HG02763 (cell line): Measurements from ENCODE around the gene CLEC4F.
A peak's percentile ranks its signal among the peaks of the same experiment; 100 is the strongest.

ENCODE experiments used
- ATAC-seq: cut with Tn5 transposase; IDR thresholded peaks from one replicate; pipeline ENCODE4 v1.9.1; 2021; ENCODE audit warnings: mild to moderate bottlenecking, moderate library complexity; ENCODE audit not compliant: unreplicated experiment

CLEC4F gene

DNA sequence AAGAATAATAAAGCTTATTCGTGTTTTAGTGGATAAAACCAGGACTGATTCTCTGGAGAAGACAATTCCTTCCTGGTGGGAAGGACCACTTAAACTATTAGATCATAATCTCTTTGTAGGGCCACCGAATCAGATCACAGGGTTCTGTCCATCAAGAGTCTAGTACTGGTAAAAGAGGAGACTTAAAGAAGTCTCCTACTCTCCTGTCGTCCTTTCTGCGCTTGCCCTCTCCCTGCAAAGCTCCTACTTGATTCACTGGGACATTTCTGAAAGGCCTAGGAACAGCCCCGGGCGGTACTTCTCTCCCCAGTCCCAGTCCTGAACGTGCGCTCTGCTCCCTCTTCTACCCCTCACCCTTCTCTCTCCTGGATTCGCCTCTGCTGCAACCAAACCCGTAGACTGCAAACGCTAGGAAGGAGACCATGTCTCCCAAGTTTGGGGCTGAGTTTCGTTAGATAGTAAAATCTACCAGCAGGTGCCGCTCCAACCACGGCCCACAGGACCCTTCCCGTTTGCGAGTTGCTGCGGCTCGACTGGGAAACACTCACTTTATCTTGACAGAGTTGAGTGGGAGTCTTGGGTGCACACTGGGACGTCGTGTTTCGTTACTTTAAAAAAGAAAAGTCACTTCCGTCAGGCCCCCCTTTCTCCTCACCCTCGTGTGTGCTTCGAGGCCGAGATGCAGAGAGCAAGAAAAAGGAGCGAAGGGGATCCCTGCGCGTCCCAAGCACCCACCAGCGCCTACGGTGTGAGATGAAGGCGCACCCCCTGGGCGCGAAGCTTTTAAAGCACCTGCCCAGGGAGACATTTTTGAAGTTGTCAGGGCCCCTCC is 30.9 kb downstream of the CLEC4F start:
- ATAC-seq: no peak

GRCh38 chr2:70785137-70785911 is 35.1 kb downstream of the CLEC4F start:
- ATAC-seq: no peak

DNA sequence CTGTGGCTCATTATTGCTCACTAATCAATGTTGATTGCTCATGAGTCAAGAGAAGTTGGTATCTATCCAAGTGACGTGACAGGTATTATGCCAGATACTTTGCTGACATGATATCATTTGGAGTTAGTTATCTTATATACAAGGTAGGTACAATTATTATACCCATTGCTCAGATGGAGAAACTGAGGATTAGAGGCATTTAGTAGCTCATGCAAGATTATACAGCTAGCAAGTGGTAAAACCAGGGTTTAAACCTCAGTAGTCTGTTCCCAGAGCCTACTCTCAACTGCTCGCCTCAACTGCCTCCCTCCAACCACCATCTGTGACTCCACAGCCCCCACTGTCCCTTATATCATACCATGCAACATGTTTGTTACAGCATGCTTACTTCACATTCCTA is 36.1 kb downstream of the CLEC4F start:
- ATAC-seq: no peak

DNA sequence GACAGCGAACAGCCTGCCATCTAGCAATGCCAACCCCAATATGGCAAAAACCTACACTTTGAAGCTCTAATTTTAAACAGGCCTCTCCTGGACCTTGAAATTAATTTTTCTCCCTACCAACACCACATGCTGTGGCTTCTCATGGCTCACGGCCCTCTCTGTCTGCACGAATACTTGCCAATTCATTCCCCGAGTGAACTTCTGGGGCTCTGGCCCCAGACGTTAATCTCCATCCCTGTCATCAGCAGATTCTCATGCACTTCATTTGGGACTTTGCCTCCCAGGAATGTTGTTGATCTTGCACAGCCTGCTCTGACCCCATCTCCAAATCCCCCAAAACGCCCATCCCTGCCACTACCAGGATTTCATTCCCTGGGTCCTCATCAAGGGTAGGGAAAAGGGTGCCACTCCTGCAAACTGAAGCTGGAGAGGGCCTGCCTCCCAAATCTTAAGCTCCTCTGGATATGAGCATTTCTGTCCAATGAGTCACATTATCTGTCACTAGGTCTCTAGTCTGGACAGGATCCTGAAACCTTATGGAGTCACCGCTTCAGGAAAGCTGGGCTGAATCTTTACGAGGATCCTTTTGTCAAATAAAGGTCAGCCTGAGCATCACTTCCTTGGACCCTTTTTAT is 40.4 kb downstream of the CLEC4F start:
- no peak for ATAC-seq

- ATAC-seq: no peak
Observed at GRCh38 chr2:70779491-70779890, 40.9 kb downstream of the CLEC4F start.

- ATAC-seq: no peak
Observed at GRCh38 chr2:70778676-70779075, 41.7 kb downstream of the CLEC4F start.

DNA sequence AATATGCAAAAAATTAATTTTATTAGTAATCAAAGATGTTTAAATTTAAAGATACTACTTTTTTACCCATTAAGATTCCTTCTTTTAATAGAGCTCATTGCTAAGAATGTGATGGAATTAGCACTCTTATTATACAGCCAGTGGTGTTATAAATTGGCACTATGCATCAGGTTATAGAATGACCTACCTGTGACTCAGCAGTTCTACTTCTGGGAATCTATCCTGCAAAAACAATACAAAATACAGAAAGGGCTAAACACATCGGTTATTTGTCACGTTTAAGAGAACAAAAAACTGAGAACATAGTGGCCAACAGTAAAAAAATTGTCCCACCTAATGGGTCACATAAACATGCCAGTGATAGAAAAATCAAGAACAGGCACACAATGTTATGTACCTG is 42.9 kb downstream of the CLEC4F start:
- no peak for ATAC-seq

DNA sequence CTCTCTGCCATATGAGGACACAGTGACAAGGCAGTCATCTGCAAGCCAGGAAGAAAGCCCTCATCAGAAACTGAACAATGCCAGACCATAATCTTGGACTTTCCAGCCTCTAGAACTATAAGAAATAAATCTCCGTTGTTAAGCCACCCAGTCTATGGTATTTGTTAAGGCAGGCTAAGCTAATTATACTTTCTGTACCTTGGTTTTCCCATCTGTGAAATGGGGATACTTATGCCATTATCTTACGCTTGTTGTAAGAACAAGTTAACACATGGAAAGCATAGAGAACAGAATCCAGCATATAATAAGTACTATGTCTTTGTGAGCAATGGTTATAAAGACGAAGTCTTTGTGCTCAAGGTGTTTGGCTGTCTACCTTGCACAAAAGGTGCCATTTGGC is 44.1 kb downstream of the CLEC4F start:
- ATAC-seq: no peak

GRCh38 chr2:70775141-70775540 is 45.3 kb downstream of the CLEC4F start:
- no peak for ATAC-seq

GRCh38 chr2:70772486-70773155 is 47.8 kb downstream of the CLEC4F start:
- no peak for ATAC-seq

DNA sequence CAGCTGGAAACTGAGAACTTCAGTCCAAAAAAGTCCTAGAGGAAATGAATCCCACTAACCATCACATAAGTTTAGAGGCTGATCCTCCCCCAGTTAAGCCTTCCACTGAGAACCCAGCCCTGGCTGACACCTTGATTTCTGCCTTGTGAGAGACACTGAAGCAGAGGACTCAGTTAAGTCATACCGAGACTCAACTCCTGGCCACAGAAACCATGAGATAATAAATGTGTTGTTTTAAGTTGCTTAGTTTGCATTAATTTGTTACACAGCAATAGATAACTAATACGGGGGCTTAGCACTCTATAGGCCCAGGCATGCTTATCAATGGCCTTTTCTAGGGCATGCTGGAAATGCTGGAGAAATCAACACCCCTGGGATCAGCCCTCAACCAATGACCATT is 49.0 kb downstream of the CLEC4F start:
- peak; percentile 65 for ATAC-seq

DNA sequence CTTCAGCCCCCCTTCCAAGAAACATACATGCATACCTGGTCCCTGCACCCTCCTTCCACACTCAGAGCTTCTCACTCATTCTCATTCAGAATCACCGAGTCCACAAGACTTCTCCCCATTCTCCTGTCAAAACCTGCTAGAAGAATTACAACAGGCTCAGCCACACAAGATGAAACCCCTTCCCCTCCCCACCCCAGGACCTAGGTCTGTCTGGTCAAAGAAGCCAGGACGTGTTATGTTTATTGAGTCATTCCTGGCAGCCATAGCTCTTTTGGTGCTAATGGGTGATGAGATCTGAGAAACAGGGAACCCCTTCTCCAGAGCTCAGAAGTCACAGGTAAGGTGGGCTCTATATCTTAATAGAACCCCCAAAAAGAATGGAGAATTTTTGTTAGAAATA is 50.9 kb downstream of the CLEC4F start:
- ATAC-seq: no peak

DNA sequence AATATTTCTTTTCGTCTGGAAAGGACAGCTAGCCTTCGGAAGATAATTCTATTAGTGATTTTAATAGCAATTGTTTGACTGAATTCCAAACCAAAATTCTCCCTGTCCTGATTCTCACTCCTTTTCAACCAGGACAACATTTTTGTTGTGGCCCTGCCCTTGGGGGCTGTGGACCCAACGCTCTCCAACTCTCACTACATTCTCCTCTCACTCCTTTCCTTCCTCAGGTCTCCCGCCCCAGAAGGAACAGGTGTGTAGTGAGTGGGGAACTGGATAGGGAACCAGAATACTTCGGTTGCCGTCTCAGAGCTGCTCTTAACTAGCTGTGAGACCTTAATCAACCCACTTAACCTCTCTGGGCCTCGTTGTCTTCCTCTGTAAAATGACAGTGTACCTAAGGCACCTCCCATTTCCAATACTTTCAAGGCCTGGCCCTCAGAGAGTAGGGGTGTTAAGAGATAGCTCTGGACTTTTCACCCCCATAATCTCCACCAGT is 51.8 kb downstream of the CLEC4F start:
- no peak for ATAC-seq

GRCh38 chr2:70767699-70768589 is 52.5 kb downstream of the CLEC4F start, which contains the start of gene ADD2:
Gene ADD2 (minus strand): TSS chr2:70768200. CDS start chr2:70706408, 61,792 bp downstream.
- no peak for ATAC-seq

DNA sequence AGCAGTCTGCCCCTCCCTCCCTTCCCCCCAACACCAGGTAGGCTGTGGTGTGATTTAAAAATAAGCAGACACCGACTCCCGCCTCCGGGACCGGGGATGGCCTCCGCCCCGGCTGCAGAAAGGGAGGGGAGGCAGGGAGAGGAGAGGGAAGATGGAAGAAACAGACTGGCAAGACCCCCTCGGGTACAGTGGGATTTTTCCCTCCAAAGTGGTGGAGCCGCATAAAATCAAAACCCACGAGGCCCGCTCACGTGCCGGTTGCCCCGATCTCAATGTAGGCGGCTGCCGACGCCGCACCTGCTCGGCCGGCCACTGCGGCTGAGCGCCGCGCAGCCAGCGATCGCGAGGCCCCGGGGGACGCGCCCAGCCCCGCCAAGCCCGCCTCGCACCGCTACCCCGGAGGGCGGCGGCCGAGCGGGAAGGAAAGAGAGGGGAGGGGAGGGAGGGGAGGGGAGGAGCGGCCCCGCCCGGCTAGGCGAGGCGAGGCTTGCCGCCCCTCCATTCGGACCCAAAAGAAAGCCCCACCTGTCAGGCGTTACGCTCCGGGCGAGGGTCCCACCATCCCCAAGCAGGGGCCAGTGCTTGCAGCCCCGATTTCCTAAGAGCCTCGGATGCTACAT is 53.2 kb downstream of the CLEC4F start:
- no peak for ATAC-seq

DNA sequence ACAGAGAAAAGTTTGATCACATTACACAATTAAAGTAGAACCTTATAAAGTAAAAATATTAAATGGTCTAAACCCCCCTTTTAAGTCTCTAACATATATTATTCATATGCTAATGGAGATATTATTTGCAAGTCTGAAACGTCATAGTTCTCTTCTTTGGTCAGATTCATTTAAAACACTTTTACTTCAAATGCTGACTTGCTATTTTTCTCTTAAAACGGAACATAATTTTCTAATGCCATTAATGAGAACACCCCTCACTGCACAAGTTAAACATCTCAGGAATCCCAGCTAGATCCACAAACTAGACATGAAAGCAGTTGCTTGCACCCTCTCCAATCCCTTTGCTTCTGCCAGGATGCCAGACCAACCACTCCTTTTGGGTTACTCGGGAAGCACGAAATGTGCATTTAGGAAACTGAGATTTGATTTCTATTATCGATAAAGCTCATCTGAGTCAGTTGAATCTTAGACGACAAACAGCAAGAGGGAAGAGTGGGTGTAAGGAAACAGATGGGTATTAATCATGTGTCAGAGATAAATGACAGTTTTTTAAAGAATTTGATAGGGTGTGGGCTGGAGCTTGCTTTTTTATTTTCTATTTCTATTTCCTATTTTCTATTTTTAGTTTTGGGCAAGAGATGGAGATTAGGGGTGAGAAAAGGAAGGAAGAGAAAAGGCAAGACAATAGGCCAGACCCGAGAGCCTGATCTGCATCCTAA is 53.9 kb downstream of the CLEC4F start:
- no peak for ATAC-seq

DNA sequence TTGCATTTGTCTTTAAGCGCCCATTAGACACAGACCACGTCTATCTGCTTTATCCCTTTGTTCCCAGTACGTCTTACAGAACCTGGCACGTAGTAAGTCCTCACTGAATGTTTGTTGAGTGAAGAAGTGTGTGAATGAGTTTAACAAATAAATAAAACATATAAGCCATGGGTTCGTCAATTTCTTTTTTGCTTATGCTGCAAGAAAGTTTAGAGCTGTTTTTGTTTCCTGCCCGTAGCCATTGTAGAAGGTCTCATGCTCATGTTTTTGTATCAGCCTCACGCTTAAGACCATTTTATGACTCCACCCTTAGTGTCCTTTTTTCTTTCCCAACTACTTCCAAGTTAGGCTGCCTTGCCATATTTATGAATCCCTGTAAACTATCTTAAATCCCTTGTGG is 54.9 kb downstream of the CLEC4F start:
- no peak for ATAC-seq

- no peak for ATAC-seq
Observed at GRCh38 chr2:70759446-70759845, 61.0 kb downstream of the CLEC4F start.
